ENCODE results near the gene FOXD1. TPM values are rescaled to one million over a fixed set of nuclear protein-coding genes. Genes with fewer than 3 reads are reported as not detected.

FOXD1 gene
- total and polyA plus RNA-seq, 12 donors: 1.1 to 6.5 (median 2.1) TPM

GRCh38 chr5:73433272-73433981, 15.2 kb downstream of the FOXD1 start:
- peaks cover 0 to 3% of the 10 kb centered on the region in 2 donors for H3K4me1 ChIP-seq (replicated peaks in 1 of 2)
- intact Hi-C loops (cut with DNase I): no loop called here
- no peak overlapping the region for H3K27ac ChIP-seq
- WGBS, 4 donors: 50 to 65% (median 55%) methylated on average over 4 of the region's 4 CpGs
- TF ChIP-seq CTCF (IDR thresholded peaks at IDR 0.05): no peak
- H3K27me3 ChIP-seq: peaks cover 49% of the 10 kb centered on the region
- H3K9me3 ChIP-seq (replicated peaks in 1 of 3): no peaks in the 10 kb centered on the region
- DNase-seq: no peak
- H3K4me3 ChIP-seq: no peak overlapping the region
- no peaks in the 10 kb centered on the region for H3K36me3 ChIP-seq (replicated peaks in 1 of 2)

DNA sequence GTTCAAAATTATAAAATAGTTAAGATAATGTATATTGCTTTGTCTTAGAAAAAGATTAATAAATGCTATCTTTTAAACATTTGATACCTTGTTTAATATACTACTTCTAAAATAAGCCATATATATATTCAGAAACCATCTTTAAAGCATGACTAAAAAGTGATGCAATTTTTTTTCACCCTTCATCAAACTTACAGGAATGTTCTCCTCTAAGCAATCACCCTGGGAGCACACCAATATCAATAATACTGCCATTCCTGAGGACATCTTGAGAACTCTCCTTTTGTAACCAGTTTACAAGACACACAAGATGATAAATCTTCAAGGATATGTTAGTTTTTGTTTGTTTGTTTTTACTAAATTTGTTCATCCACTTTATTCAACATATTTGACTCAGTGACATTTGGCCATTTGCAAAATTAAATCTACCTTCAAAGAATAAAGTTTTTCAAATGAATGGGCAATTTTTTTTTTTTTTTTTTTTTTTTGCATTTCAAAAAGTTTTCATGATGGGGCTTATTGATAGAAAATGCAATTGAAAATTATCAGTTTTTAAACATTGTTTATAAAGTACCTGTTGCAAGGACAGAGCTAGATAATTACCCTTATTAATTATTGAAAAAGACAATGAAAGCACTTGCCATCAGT, 17.2 kb downstream of the FOXD1 start:
- H3K27me3 ChIP-seq: peaks cover 28% of the 10 kb centered on the region
- no peak overlapping the region for H3K27ac ChIP-seq
- H3K4me1 ChIP-seq (replicated peaks in 1 of 2): no peaks in the 10 kb centered on the region
- H3K36me3 ChIP-seq (replicated peaks in 1 of 2): no peaks in the 10 kb centered on the region
- DNase-seq: no peak
- TF ChIP-seq CTCF (IDR thresholded peaks at IDR 0.05) (no peak), POLR2A (IDR thresholded peaks at IDR 0.05) (no peak)
- intact Hi-C loops (cut with DNase I): no loop called here
- H3K4me3 ChIP-seq: no peak overlapping the region
- H3K9me3 ChIP-seq (replicated peaks in 1 of 3): no peaks in the 10 kb centered on the region

DNA sequence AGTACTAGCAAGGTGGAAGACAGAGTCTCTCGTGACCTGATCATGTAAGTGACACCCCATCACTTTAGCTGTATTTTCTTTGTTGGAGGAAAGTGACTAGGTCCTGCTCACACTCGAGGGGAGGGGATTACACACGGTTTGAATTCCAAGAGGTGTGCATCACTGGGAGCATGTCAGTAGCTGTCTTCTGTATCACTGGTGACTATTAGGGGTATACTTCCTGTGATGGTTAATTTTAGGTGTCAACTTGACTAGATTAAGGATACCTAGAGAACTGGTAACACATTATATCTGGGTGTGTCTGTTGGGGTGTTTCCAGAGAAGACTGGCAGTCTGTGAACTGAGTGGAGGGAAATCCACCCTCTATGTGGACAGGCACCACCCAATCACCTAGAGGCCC, 22.5 kb downstream of the FOXD1 start:
- no peak for DNase-seq
- H3K27ac ChIP-seq: no peak overlapping the region
- intact Hi-C loops (cut with DNase I): no loop called here
- H3K36me3 ChIP-seq (replicated peaks in 1 of 2): no peaks in the 10 kb centered on the region
- no peak overlapping the region for H3K4me3 ChIP-seq
- peaks cover 26% of the 10 kb centered on the region for H3K27me3 ChIP-seq
- no peaks in the 10 kb centered on the region for H3K9me3 ChIP-seq (replicated peaks in 1 of 3)
- TF ChIP-seq POLR2A (IDR thresholded peaks at IDR 0.05): no peak
- TF ChIP-seq CTCF (IDR thresholded peaks at IDR 0.05): no peak
- no peaks in the 10 kb centered on the region for H3K4me1 ChIP-seq (replicated peaks in 1 of 2)
- WGBS, 4 donors: 59 to 95% (median 80%) methylated on average over 2 to 3 of the region's 3 CpGs

DNA sequence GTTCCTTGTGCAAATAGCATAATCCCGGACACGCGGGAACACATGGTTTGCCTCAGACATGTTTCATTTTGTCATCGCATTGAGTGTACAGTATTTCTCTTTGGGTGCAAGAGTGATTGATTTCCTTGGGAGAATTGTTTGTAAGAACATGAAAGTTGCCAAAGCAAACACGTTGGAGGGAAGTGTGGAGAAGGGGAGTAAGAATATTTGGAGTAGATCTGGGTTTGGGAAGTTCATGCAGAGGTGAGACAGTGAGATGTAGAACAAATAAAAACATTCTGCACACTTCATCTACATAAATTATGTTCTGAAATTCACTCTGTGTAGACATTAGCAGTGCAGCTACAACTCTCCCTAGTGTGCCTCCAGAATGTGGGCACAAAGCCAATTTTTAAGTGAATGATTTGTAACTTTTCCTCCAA, 24.0 kb downstream of the FOXD1 start:
- Histone ChIP-seq H3K4me3 (no peak overlapping the region), H3K27me3 (peaks cover 40% of the 10 kb centered on the region), H3K27ac (no peak overlapping the region), H3K9me3 (replicated peaks in 1 of 3) (no peaks in the 10 kb centered on the region), H3K4me1 (replicated peaks in 1 of 2) (peaks cover 0 to 8% of the 10 kb centered on the region in 2 donors), H3K36me3 (replicated peaks in 1 of 2) (no peaks in the 10 kb centered on the region)
- intact Hi-C loops (cut with DNase I): no loop called here
- 34 to 45% (median 41%) methylated on average over 5 of the region's 5 CpGs for WGBS, 4 donors
- no peak for DNase-seq
- TF ChIP-seq POLR2A (IDR thresholded peaks at IDR 0.05) (no peak), CTCF (IDR thresholded peaks at IDR 0.05) (no peak)
